Keratinocyte (primary cell): ENCODE measurements around the gene AK9.

Source experiments
- CTCF ChIP-seq, 3 experiments: IDR thresholded peaks in 1 of 3; conservative IDR thresholded peaks in 1 of 3; optimal IDR thresholded peaks in 1 of 3; 2 replicates in 2 of 3; 3 replicates in 1 of 3; pipeline versions ENCODE3 to v1.5.1; 2011; ENCODE audit warnings: low read length in 3 of 3, mild to moderate bottlenecking in 3 of 3, moderate library complexity in 2 of 3, control low read depth in 1 of 3, inconsistent platforms in 1 of 3; ENCODE audit not compliant: insufficient read depth in 2 of 3; ENCODE audit errors: extremely low read depth in 1 of 3
- EZH2 ChIP-seq: IDR thresholded peaks from one replicate; pipeline ENCODE4 v1.6.1; 2012; ENCODE audit warnings: inconsistent platforms, mild to moderate bottlenecking, low read length, moderate library complexity

- TF ChIP-seq CTCF (optimal IDR thresholded peaks at IDR 0.05 in 1 of 3, IDR thresholded peaks at IDR 0.05 in 1 of 3, conservative IDR thresholded peaks at IDR 0.05 in 1 of 3; ENCODE audit: extremely low read depth in 1 of 3, insufficient read depth in 2 of 3, low read length in 3 of 3): no peak
- no peak for TF ChIP-seq EZH2
Observed at GRCh38 chr6:109474995-109475394, 216.0 kb downstream of the AK9 start.
